GM23248 (cell line): Measurements from ENCODE around the gene ZCCHC24.

Experiments
- EZH2 ChIP-seq: fragments of 200-600 bp; sonication (generic); IDR thresholded peaks from 2 replicates; pipeline ENCODE4 v1.6.1; 2018; ENCODE audit warnings: antibody characterized with exemption, mild to moderate bottlenecking; ENCODE audit not compliant: insufficient read depth, poor library complexity, severe bottlenecking
- EZH2phosphoT487 ChIP-seq: fragments of 200-600 bp; sonication (generic); IDR thresholded peaks from 2 replicates; pipeline ENCODE4 v1.6.1; 2018; ENCODE audit warnings: antibody characterized with exemption, moderate library complexity, mild to moderate bottlenecking, low read depth; ENCODE audit not compliant: insufficient read depth

GRCh38 chr10:79390057-79390456, 55.4 kb downstream of the ZCCHC24 start:
- TF ChIP-seq EZH2 = no peak
- no peak for TF ChIP-seq EZH2phosphoT487
